ENCODE measurements around the gene CDK15. TPM values are rescaled to one million over a fixed set of nuclear protein-coding genes. Genes with fewer than 3 reads are reported as not detected.

Gene CDK15
- total and polyA plus RNA-seq, 9 of the 15 experiments (the other 6 are each of a cell fraction or from before 2014, with no cell fraction given): not detected

- no peaks in the 10 kb centered on the region for H3K4me1 ChIP-seq (replicated peaks in 1 of 2; ENCODE audit: control insufficient read depth in 2 of 2, insufficient read depth in 2 of 2, low read length in 2 of 2)
- intact Hi-C loops (cut with micrococcal nuclease) (no loop called here), in situ Hi-C loops (cut with MboI) (no loop called here)
- ChIA-PET POLR2A (no interaction called here), CTCF (ENCODE audit: low intra/inter-chr PET ratio) (no interaction called here)
- H4K20me1 ChIP-seq (replicated peaks; ENCODE audit: control insufficient read depth, insufficient read depth, low read length): no peaks in the 10 kb centered on the region
- TF ChIP-seq ZBTB1 (CRISPR knock-in tag; IDR thresholded peaks at IDR 0.05; ENCODE audit: borderline replicate concordance, low read depth) (no peak), DLX4 (CRISPR knock-in tag; IDR thresholded peaks at IDR 0.05) (no peak), KDM4B (IDR thresholded peaks at IDR 0.05; ENCODE audit: borderline replicate concordance in 2 of 2, low read depth in 1 of 2) (no peak), ZNF324 (CRISPR knock-in tag; IDR thresholded peaks at IDR 0.05) (no peak), NCOA6 (IDR thresholded peaks at IDR 0.05) (no peak)
- TF ChIP-seq, protein P1, sequence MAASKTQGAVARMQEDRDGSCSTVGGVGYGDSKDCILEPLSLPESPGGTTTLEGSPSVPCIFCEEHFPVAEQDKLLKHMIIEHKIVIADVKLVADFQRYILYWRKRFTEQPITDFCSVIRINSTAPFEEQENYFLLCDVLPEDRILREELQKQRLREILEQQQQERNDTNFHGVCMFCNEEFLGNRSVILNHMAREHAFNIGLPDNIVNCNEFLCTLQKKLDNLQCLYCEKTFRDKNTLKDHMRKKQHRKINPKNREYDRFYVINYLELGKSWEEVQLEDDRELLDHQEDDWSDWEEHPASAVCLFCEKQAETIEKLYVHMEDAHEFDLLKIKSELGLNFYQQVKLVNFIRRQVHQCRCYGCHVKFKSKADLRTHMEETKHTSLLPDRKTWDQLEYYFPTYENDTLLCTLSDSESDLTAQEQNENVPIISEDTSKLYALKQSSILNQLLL (CRISPR knock-in tag; IDR thresholded peaks at IDR 0.05; ENCODE audit: borderline replicate concordance): no peak
- ATAC-seq (no peak), FAIRE-seq (no peak), DNase-seq (ENCODE audit: extremely low read depth in 1 of 4, low spot score in 3 of 4) (no peak)
- peaks cover 11 to 25% of the 10 kb centered on the region in 2 experiments; a peak in 3 of 5 replicates for H3K27me3 ChIP-seq (ENCODE audit: control insufficient read depth in 2 of 2, insufficient read depth in 2 of 2, low read length in 2 of 2)
- no peak overlapping the region for H3K27ac ChIP-seq (ENCODE audit: extremely low read depth, low read depth, low read length)
- no peaks in the 10 kb centered on the region for H3K36me3 ChIP-seq (ENCODE audit: control insufficient read depth, insufficient read depth, low read length)
- BruUV-seq (replicated peaks): no TSS peak
- H3K79me2 ChIP-seq (ENCODE audit: control insufficient read depth, insufficient read depth, low read length): no peaks in the 10 kb centered on the region
- no peak overlapping the region for H2AFZ ChIP-seq (ENCODE audit: low read depth, low read length)
- H3K4me3 ChIP-seq: no peak overlapping the region
- H3K9me3 ChIP-seq (replicated peaks; ENCODE audit: control insufficient read depth, insufficient read depth, low read depth, low read length): no peaks in the 10 kb centered on the region
- H3K9ac ChIP-seq (ENCODE audit: insufficient read depth in 1 of 2, low read depth in 2 of 2, low read length in 2 of 2): no peak overlapping the region
- no peaks in the 10 kb centered on the region for H3K9me1 ChIP-seq (ENCODE audit: control insufficient read depth, insufficient read depth, low read length)
- no peak overlapping the region for H3K4me2 ChIP-seq (ENCODE audit: insufficient read depth, low read length)
- WGBS (ENCODE audit: insufficient coverage, low coverage, missing lambda C conversion rate): 3% methylated on average over 4 of the region's 4 CpGs
Measured at GRCh38 chr2:201916565-201916964, 110.2 kb downstream of the CDK15 start.

Data from K562 (cell line).